ENCODE results near the gene NFE2L3. TPM values are rescaled to one million over a fixed set of nuclear protein-coding genes. Genes with fewer than 3 reads are reported as not detected.
A peak's percentile ranks its signal among the peaks of the same experiment; 100 is the strongest.

The NFE2L3 gene
- total and polyA plus RNA-seq, 2 of the 8 experiments (the other 6 are each of a cell fraction or from before 2014, with no cell fraction given): 64.9 to 76.5 TPM

GRCh38 chr7:26199301-26200037 is 47.5 kb downstream of the NFE2L3 start (continued):
- TF ChIP-seq TEAD4 (IDR thresholded peaks at IDR 0.05; ENCODE audit: low read depth, low read length) (no peak), POLR2A (IDR thresholded peaks at IDR 0.05; ENCODE audit: control extremely low read depth in 1 of 2, low read depth in 2 of 2, low read length in 2 of 2) (peak in 1 of 2 experiments; percentile 49; a peak in 1 of 3 replicates), ATF2 (IDR thresholded peaks at IDR 0.05; ENCODE audit: low read length) (no peak), EP300 (IDR thresholded peaks at IDR 0.05; ENCODE audit: borderline replicate concordance in 1 of 2, low read depth in 2 of 2, low read length in 2 of 2) (no peak), EZH2 (IDR thresholded peaks at IDR 0.05; ENCODE audit: low read depth, low read length, severe bottlenecking) (no peak), CBX8 (IDR thresholded peaks at IDR 0.05; ENCODE audit: borderline replicate concordance, low read depth, low read length) (no peak), NANOG (IDR thresholded peaks at IDR 0.05; ENCODE audit: insufficient read depth, low read depth, low read length, poor library complexity, severe bottlenecking) (no peak), TBP (IDR thresholded peaks at IDR 0.05; ENCODE audit: low read depth, low read length) (no peak), SRF (IDR thresholded peaks at IDR 0.05; ENCODE audit: low read depth, low read length) (no peak), CHD1 (IDR thresholded peaks at IDR 0.05; ENCODE audit: low read depth, low read length) (peak; percentile 68), CTBP2 (IDR thresholded peaks at IDR 0.05; ENCODE audit: borderline replicate concordance, insufficient read depth, insufficient read length, low read length) (no peak), TAF7 (optimal IDR thresholded peaks at IDR 0.05; ENCODE audit: borderline replicate concordance, low read depth, low read length) (peak; percentile 58), CEBPB (IDR thresholded peaks at IDR 0.05; ENCODE audit: low read depth, low read length) (no peak), POLR2AphosphoS5 (IDR thresholded peaks at IDR 0.05; ENCODE audit: low read depth, low read length) (peak; percentile 93), BCL11A (IDR thresholded peaks at IDR 0.05; ENCODE audit: low read depth in 2 of 2, low read length in 2 of 2) (no peak), FOSL1 (IDR thresholded peaks at IDR 0.05; ENCODE audit: insufficient read depth, low read depth, low read length) (no peak)
